Measurements from ENCODE around the gene CAPN14. TPM values are rescaled to one million over a fixed set of nuclear protein-coding genes. Genes with fewer than 3 reads are reported as not detected.

Gene CAPN14
- total RNA-seq, 2 donors from 2014 or later = 0.16 to 0.22 TPM

DNA sequence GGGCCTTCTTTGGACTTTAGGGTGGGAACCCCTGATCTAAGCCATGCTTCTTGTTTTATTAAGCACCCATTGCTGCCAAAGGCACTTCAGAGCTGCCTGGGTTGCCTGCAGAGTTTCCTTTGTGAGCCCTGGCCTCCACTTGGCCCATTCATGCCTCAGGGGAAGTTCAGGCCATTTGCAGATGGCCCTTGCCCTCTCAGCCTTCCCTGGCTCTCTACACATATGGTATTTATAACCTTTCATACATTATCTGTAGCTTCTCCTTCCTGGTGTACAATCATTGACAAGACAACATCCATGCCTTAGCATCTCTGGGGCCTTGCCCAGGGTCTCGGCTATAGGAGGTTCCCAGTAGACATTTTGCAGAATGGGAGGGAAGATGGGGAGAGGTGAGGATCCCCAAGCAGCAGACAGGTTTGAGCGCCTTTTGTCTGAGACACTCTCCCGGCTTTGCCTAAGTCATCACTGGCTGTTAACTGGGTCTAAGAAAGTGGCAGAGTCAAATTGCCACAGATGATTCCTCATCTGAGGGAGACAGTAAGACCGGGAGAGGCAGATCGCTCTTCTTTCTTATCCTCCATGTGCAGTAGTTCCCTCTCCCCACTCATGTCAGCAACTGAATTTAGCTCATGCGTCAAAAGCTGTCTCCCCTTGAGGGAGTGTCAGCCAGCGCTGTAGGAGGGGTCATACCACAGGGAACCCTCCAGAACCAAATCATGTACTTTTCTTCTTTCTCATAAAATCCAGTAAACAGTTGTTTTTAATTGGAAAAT, 19.3 kb upstream of the CAPN14 start:
- Histone ChIP-seq H3K4me1 (peaks cover 0 to 59% of the 10 kb centered on the region in 2 donors), H3K9me3 (no peaks in the 10 kb centered on the region), H3K36me3 (no peaks in the 10 kb centered on the region), H3K27me3 (no peaks in the 10 kb centered on the region), H3K27ac (peak overlapping the region; percentile 6 to 96), H3K4me3 (no peak overlapping the region)
- peak; percentile 34 for DNase-seq (ENCODE audit: low spot score)
- TF ChIP-seq, protein P1, sequence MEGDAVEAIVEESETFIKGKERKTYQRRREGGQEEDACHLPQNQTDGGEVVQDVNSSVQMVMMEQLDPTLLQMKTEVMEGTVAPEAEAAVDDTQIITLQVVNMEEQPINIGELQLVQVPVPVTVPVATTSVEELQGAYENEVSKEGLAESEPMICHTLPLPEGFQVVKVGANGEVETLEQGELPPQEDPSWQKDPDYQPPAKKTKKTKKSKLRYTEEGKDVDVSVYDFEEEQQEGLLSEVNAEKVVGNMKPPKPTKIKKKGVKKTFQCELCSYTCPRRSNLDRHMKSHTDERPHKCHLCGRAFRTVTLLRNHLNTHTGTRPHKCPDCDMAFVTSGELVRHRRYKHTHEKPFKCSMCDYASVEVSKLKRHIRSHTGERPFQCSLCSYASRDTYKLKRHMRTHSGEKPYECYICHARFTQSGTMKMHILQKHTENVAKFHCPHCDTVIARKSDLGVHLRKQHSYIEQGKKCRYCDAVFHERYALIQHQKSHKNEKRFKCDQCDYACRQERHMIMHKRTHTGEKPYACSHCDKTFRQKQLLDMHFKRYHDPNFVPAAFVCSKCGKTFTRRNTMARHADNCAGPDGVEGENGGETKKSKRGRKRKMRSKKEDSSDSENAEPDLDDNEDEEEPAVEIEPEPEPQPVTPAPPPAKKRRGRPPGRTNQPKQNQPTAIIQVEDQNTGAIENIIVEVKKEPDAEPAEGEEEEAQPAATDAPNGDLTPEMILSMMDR (IDR thresholded peaks at IDR 0.05) = no peak

GRCh38 chr2:31235504-31235902, 18.2 kb upstream of the CAPN14 start:
- peak overlapping the region; percentile 6 to 96 for H3K27ac ChIP-seq
- no peaks in the 10 kb centered on the region for H3K9me3 ChIP-seq
- peaks cover 0 to 56% of the 10 kb centered on the region in 2 donors for H3K4me1 ChIP-seq
- H3K27me3 ChIP-seq = no peaks in the 10 kb centered on the region
- H3K4me3 ChIP-seq = no peak overlapping the region
- H3K36me3 ChIP-seq = no peaks in the 10 kb centered on the region
- TF ChIP-seq, protein P1 (IDR thresholded peaks at IDR 0.05) = no peak
- peak; percentile 58 for DNase-seq (ENCODE audit: low spot score)

DNA sequence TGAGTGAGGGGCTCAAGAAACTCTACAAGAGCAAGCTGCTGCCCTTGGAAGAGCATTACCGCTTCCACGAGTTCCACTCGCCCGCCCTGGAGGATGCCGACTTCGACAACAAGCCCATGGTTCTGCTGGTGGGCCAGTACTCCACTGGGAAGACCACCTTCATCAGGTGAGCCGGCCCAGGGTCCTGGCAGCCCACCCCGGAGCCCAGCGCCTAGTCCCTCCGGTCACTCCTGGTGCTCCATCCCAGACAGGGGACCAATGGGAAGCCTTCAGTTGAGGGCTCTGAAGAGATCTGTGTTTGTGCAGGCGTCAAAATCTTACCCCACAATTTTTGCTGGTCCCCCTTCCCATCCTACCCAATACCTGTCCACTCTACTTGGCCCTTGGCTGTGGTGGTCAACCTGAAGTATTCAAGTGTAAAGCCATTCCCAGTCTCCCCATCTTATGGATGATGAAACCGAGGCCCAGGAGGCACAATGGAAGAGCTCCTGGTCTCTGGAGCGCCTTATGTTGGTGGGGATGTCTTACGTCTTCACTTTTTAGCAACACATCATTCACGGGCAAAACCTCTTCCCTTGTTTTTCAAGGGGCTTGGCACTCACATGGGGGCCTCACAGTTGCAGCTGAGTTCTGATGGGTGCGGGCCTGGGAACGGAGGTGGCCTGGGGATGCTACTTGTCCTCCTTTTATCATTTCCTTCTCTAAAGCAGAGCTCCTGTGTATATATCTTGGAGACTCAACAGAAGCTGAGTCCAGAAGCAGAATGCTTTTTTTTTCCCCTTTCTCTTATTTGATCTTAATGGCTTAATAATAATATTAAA, 17.6 kb upstream of the CAPN14 start:
- TF ChIP-seq, protein P1 (IDR thresholded peaks at IDR 0.05) = no peak
- Histone ChIP-seq H3K27ac (peak overlapping the region; percentile 61 to 75), H3K4me3 (peak overlapping the region; percentile 55 to 68), H3K9me3 (no peaks in the 10 kb centered on the region), H3K36me3 (no peaks in the 10 kb centered on the region), H3K27me3 (no peaks in the 10 kb centered on the region), H3K4me1 (peaks cover 0 to 50% of the 10 kb centered on the region in 2 donors)
- DNase-seq (ENCODE audit: low spot score) = peak; percentile 50

- TF ChIP-seq, protein P1 (IDR thresholded peaks at IDR 0.05) = peak; percentile 57 to 74
- H3K27me3 ChIP-seq = no peaks in the 10 kb centered on the region
- H3K4me3 ChIP-seq = peak within 1 kb of the TSS; percentile 55 to 68
- peak within 1 kb of the TSS; percentile 61 to 75 for H3K27ac ChIP-seq
- no peaks in the 10 kb centered on the region for H3K9me3 ChIP-seq
- no peaks in the 10 kb centered on the region for H3K36me3 ChIP-seq
- H3K4me1 ChIP-seq = peaks cover 0 to 41% of the 10 kb centered on the region in 2 donors
- peak; percentile 85 for DNase-seq (ENCODE audit: low spot score)
These were observed 16.7 kb upstream of the CAPN14 start, which contains the start of gene EHD3 for GRCh38 chr2:31233741-31234682. Gene EHD3 (plus strand): TSS chr2:31234152. CDS start chr2:31234622, 470 bp downstream.

DNA sequence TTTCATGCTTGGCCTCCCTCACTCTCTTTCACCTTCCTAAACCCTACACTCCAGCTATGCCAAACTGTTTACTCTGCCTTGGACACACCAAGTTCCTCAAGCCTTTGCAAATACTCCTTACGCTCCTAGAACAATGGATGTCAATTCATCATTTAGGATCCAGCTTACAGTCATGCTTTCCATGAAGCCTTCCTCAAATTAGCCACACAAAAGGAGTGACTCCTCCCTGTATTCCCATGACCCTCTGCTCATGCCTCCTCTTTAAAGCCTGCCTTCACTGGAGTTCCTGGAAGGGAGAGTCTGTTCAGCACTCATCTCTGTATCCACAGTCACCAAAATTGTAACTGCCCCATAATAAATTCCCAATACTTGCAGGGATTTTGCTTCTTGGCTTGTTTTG, 15.9 kb upstream of the CAPN14 start:
- H3K9me3 ChIP-seq = no peaks in the 10 kb centered on the region
- no peaks in the 10 kb centered on the region for H3K27me3 ChIP-seq
- peak overlapping the region in 1 of 2 donors; percentile 75 for H3K27ac ChIP-seq
- peak; percentile 21 for DNase-seq (ENCODE audit: low spot score)
- H3K4me1 ChIP-seq = peaks cover 0 to 34% of the 10 kb centered on the region in 2 donors
- H3K36me3 ChIP-seq = no peaks in the 10 kb centered on the region
- no peak overlapping the region for H3K4me3 ChIP-seq
- TF ChIP-seq, protein P1 (IDR thresholded peaks at IDR 0.05) = no peak
